Stomach smooth muscle (tissue), 2 donors: ENCODE results near the gene GBP1.
"Not testable (repeated sequence)": the region's sequence is repeated elsewhere in the genome, so short reads cannot be mapped to it uniquely, and the experiment has no call there.

Source experiments
- H3K27ac ChIP-seq: one replicate; pipeline ENCODE4 v1.7.0; 2013; ENCODE audit warnings: mild to moderate bottlenecking, low read length, inconsistent platforms
- H3K27me3 ChIP-seq, 2 donors: one replicate each; pipeline ENCODE4 v1.7.0; 2013; ENCODE audit warnings: low read length in 2 of 2; ENCODE audit not compliant: insufficient read depth in 2 of 2, control insufficient read depth in 1 of 2
- H3K36me3 ChIP-seq, 2 donors: one replicate each; pipeline ENCODE4 v1.7.0; 2013; ENCODE audit warnings: low read length in 2 of 2; ENCODE audit not compliant: control insufficient read depth in 2 of 2, insufficient read depth in 2 of 2
- H3K4me1 ChIP-seq: one replicate; pipeline ENCODE4 v1.7.0; 2013; ENCODE audit warnings: low read length; ENCODE audit not compliant: control insufficient read depth, insufficient read depth
- H3K4me3 ChIP-seq, 2 donors: one replicate each; pipeline ENCODE4 v1.7.0; 2013; ENCODE audit warnings: low read length in 2 of 2
- H3K9ac ChIP-seq, 2 donors: one replicate each; pipeline ENCODE4 v1.7.0; 2013; ENCODE audit warnings: low read length in 2 of 2, mild to moderate bottlenecking in 1 of 2
- H3K9me3 ChIP-seq, 2 donors: one replicate each; pipeline ENCODE4 v1.7.0; 2013; ENCODE audit warnings: low read length in 2 of 2; ENCODE audit not compliant: control insufficient read depth in 2 of 2
- donor health status: healthy.
- donor health status: Pancreatic carcinoma.

Gene GBP1

DNA sequence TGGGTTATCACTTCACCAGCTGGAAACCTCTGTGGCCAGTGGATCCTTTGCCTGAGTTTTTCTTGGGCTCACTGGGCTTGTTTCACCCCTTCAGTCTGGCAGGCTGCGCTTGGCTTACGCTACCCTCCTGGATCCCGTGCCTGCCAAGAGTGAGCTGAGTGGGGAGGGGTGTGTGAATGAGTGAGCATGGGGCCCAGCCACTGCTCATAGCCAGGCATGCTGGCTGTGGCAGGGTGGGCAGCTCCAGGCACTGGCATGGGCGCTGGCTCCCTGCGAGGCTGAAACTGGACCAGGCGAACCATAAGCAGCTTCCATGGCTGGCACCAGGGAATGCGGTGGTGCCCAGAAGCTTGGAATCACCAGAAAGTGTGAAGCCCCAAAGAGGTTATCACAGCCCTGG is 22.5 kb downstream of the GBP1 start:
- Histone ChIP-seq H3K4me3 (no peak overlapping the region), H3K9ac (no peak overlapping the region), H3K36me3 (no peaks in the 10 kb centered on the region), H3K4me1 (no peaks in the 10 kb centered on the region), H3K9me3 (peaks cover 0 to 3% of the 10 kb centered on the region in 2 donors), H3K27me3 (no peaks in the 10 kb centered on the region), H3K27ac (no peak overlapping the region)

DNA sequence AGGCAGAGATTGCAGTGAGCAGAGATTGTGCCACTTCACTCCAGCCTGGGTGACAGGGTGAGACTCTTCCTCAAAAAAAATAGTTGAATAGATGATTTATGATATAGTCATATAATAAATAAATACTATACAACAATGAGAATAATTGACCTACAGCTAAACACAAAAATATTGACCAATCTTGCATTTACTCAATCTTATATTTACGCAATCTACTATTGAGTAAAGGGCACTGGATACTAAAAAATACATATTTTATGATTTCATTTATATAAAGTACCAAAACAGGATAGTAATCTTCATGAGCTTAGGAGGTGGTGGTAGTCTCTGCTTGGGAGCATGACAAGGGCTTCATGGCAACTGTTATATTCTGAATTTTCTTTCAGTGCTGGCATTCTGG is 23.3 kb downstream of the GBP1 start:
- Histone ChIP-seq H3K9me3 (peaks cover 0 to 3% of the 10 kb centered on the region in 2 donors), H3K27me3 (no peaks in the 10 kb centered on the region), H3K27ac (no peak overlapping the region), H3K9ac (no peak overlapping the region), H3K4me1 (no peaks in the 10 kb centered on the region), H3K36me3 (no peaks in the 10 kb centered on the region), H3K4me3 (no peak overlapping the region)

DNA sequence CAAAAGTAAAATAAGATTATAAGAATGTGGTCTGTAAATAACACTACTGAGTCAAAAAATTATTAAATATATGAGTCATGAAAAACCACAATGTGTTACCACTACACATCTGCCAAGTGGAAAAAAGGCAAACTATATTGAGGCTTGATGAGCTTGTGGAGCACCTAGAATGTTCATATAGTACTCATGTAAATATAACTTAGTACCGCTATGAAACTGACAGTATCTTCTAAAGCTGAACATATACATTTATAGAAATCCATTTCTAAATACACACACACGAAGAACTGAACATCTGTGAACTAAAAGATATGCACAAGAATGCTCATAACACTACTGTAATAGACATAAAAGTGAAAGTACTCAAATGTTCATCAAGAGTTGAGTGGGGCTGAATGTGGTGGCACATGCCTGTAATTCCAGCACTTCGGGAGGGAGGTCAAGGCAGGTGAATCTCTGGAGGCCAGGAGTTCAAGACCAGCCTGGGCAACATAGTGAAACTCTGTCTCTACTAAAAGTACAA is 23.8 kb downstream of the GBP1 start:
- H3K27me3 ChIP-seq, result no peaks in the 10 kb centered on the region
- H3K36me3 ChIP-seq, result no peaks in the 10 kb centered on the region
- no peak overlapping the region for H3K9ac ChIP-seq
- H3K9me3 ChIP-seq, result peaks cover 0 to 3% of the 10 kb centered on the region in 2 donors
- no peaks in the 10 kb centered on the region for H3K4me1 ChIP-seq
- no peak overlapping the region for H3K27ac ChIP-seq
- H3K4me3 ChIP-seq, result no peak overlapping the region

DNA sequence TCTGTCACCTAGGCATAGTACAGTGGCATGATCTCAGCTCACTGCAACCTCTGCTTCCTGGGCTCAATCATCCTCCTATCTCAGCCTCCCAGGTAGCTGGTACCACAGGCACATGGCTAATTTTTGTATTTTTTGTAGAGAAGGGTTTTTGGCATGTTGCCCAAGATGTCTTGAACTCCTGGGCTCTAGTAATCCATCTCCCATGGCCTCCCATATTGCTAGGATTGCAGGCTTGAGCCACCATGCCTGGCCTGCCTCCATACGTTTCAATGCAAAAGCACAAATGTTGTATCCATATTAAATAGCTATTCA is 24.7 kb downstream of the GBP1 start:
- H3K36me3 ChIP-seq, result no peaks in the 10 kb centered on the region
- peaks cover 0 to 3% of the 10 kb centered on the region in 2 donors for H3K9me3 ChIP-seq
- H3K9ac ChIP-seq, result no peak overlapping the region
- H3K4me1 ChIP-seq, result no peaks in the 10 kb centered on the region
- no peak overlapping the region for H3K27ac ChIP-seq
- no peaks in the 10 kb centered on the region for H3K27me3 ChIP-seq
- no peak overlapping the region for H3K4me3 ChIP-seq

DNA sequence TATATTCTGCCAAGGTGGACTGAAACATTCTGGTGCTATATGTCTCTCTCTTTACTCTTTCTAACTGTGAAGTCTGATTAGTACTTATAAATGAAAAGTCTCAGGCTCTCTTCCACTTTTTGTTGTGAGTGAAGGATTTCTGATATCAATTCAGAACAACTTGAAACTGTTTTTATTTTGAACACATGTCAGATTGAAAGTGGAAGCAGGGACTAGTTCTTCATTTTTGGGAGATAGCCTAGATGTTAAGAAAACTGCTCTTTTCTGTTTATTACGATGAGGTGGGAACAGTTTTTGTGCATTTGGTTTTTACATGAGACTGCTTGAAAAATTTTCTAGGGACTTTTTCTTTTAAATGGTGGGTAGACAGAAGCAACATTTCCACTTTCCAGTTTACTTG is 27.8 kb downstream of the GBP1 start:
- no peak overlapping the region for H3K4me3 ChIP-seq
- H3K4me1 ChIP-seq, result no peaks in the 10 kb centered on the region
- no peaks in the 10 kb centered on the region for H3K27me3 ChIP-seq
- H3K36me3 ChIP-seq, result no peaks in the 10 kb centered on the region
- H3K27ac ChIP-seq, result no peak overlapping the region
- H3K9ac ChIP-seq, result no peak overlapping the region
- H3K9me3 ChIP-seq, result no peaks in the 10 kb centered on the region

DNA sequence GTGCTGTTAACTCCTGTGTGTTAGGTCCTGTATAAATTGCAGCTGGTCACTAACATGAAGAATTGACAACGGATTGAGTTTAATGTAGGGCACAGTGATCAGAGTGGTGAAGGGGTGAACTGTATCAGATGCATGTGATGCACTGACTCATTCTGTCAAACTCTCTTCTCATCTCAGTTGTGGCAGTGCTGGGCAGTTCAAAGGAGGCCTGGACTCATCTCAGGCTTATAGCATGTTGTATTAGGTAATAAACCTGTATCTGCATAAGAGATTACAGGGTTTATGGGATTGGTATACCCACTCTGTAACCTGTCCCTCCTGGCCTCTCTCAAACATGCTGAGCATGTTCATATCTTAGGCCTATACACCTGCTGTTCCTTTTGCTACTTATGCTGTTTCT is 29.9 kb downstream of the GBP1 start:
- Histone ChIP-seq H3K9me3 (no peaks in the 10 kb centered on the region), H3K4me1 (no peaks in the 10 kb centered on the region), H3K36me3 (no peaks in the 10 kb centered on the region), H3K9ac (no peak overlapping the region), H3K27ac (no peak overlapping the region), H3K27me3 (no peaks in the 10 kb centered on the region), H3K4me3 (no peak overlapping the region)

DNA sequence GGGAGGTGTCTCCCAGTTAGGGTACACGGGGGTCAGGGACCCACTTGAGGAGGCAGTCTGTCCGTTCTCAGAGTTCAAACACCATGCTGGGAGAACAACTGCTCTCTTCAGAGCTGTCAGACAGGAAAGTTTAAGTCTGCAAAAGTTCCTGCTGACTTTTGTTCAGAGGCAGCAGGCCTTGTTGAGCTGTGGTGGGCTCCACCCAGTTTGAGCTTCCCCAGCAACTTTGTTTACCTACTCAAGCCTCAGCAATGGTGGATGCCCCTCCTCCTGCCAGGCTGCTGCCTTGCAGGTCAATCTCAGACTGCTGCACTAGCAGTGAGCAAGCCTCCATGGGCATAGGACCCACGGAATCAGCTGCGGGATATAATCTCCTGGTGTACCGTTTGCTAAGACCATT is 31.0 kb downstream of the GBP1 start:
- H3K27ac ChIP-seq, H3K36me3 ChIP-seq, H3K9me3 ChIP-seq, H3K4me3 ChIP-seq, H3K4me1 ChIP-seq, H3K9ac ChIP-seq, H3K27me3 ChIP-seq: not testable (repeated sequence)

DNA sequence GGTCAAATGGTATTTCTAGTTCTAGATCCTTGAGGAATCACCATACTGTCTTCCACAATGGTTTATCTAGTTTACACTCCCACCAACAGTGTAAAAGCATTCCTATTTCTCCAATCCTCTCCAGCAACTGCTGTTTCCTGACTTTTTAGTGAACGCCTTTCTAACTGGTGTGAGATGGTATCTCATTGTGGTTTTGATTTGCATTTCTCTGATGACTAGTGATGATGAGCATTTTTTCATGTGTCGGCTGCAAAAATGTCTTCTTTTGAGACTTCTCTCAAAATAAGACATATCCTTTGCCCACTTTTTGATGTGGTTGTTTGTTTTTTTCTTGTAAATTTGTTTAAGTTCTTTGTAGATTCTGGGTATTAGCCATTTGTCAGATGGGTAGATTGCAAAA is 36.0 kb downstream of the GBP1 start:
- not testable (repeated sequence) for H3K9ac ChIP-seq, H3K27me3 ChIP-seq, H3K4me3 ChIP-seq, H3K4me1 ChIP-seq, H3K27ac ChIP-seq, H3K36me3 ChIP-seq, H3K9me3 ChIP-seq

DNA sequence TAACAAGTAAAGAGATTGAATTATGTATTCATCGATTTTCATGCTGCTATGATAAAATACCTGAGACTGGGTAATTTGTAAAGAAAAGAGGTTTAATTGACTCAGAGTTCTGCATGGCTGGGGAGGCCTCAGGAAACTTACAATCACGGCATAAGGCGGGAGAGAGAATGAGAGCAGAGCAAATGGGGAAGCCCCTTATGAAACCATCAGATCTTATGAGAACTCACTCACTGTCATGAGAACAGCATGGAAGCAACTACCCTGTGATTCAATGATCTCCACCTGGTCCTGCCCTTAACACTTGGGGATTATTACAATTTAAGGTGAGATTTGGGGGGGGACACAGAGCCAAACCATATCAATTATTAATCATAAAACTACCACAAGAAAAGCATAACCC is 39.1 kb downstream of the GBP1 start:
- Histone ChIP-seq H3K27me3 (no peaks in the 10 kb centered on the region), H3K27ac (no peak overlapping the region), H3K9ac (no peak overlapping the region), H3K4me3 (no peak overlapping the region), H3K4me1 (no peaks in the 10 kb centered on the region), H3K36me3 (no peaks in the 10 kb centered on the region), H3K9me3 (no peaks in the 10 kb centered on the region)

DNA sequence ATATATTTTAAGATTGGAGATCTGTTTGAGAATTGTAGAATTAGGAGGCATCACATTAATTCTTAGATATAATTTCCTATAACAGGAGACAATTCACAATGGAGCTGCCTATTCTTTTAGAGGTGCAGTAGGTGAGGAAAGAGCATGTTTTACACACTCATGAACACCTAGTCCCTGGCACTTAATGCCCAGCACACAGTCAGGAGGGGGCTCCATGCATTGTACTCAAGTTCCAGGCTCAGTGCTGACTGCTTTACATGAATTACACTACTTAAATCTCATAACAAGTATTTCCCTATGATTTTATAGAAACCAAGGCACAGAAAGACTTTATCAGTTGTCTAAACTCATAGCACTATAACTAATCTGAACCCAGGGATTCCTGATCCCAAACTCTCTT is 42.0 kb downstream of the GBP1 start:
- H3K4me1 ChIP-seq, result no peaks in the 10 kb centered on the region
- H3K4me3 ChIP-seq, result peak overlapping the region in 1 of 2 donors; percentile 73
- peak overlapping the region; percentile 46 for H3K27ac ChIP-seq
- H3K27me3 ChIP-seq, result no peaks in the 10 kb centered on the region
- no peaks in the 10 kb centered on the region for H3K36me3 ChIP-seq
- H3K9me3 ChIP-seq, result no peaks in the 10 kb centered on the region
- H3K9ac ChIP-seq, result peak overlapping the region in 1 of 2 donors; percentile 70

DNA sequence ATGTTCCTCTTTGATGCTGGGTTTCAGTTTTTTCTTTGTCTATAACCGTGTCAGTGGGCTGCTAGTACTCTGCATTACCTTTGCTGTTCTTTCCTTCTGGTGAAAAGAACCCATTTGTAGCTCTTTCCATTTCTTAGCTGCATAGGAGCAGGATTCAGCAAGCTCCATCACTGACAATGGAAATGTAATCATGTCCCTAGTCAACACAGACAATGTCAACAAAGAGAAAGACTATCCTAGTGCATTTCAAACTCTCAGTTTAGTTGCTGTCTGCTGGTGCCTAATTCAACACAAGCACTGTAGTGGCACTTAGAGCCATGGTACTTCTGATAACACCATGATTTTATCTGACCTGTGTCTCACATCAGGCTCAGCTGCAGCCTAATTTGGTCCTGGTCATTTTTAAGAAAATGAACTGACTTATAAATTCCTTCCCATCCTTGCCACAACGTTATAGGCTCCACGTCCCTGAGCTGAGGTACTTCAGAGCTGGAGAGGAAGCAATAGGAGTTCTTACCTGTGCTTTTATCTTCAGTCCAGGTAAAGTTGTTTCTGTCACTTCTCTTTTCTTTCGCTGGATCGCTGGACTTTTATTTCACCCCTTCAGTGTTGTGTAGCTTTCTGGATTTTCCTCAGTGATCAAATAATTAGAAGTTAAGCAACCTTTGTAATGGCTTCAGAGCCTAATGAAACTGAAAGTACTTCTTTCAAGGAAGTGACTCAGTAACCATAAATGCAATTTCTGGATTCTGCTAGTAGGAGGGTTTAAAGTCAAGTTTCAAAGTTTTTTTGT is 42.6 kb downstream of the GBP1 start, which contains the start of gene GBP3:
Gene GBP3, minus strand, starts transcription at position 700 of the 793 bp plus-strand sequence. CDS start 2,145 bp downstream, outside the sequence.
- peak within 1 kb of the TSS; percentile 73 to 74 for H3K4me3 ChIP-seq

More for the DNA sequence above, 42.6 kb downstream of the GBP1 start, which contains the start of gene GBP3:
- Histone ChIP-seq H3K9me3 (no peaks in the 10 kb centered on the region), H3K27ac (peak within 1 kb of the TSS; percentile 46), H3K27me3 (no peaks in the 10 kb centered on the region), H3K4me1 (no peaks in the 10 kb centered on the region), H3K9ac (peak within 1 kb of the TSS; percentile 58 to 70), H3K36me3 (no peaks in the 10 kb centered on the region)
